ENCODE measurements around the gene IFI27L1. TPM values are rescaled to one million over a fixed set of nuclear protein-coding genes. Genes with fewer than 3 reads are reported as not detected.

The IFI27L1 gene
- total RNA-seq, 1 donor from 2014 or later: 9.4 TPM

DNA sequence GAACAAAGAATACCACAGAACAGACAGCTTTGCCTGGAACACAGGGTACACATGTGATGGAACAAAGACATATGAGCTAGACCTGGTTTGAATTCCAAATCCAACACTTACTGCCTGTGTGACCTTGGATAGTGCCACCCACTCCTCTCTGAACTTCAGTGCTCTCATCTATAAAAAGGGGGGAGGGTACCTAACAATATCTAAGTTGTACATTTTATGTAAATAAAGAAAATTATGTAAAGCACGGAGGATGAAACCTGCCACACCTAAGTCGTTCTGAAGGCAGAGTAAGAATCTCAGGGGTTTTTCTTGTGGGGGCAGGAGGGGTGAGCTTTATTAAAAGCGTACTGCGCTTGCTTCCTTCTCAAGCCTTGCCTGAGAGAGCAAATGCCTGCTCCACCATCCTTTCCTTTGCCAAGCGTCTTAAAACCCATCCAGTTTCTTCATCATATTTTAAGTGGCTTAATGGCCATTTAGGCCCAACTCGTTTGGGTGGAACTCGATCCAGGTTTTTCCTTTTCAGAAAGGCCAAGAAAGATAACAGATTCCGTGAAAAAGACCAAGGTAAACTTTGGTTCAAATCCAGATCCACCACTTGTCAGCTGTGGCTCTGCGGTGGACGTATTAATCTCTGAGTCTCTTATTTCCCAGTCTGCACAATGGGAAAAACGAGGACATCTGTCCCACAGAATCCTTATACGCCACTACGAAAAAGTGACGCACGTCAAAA lies 1.1 kb upstream of the IFI27L1 start:
- no peak for DNase-seq (ENCODE audit: low spot score)

DNA sequence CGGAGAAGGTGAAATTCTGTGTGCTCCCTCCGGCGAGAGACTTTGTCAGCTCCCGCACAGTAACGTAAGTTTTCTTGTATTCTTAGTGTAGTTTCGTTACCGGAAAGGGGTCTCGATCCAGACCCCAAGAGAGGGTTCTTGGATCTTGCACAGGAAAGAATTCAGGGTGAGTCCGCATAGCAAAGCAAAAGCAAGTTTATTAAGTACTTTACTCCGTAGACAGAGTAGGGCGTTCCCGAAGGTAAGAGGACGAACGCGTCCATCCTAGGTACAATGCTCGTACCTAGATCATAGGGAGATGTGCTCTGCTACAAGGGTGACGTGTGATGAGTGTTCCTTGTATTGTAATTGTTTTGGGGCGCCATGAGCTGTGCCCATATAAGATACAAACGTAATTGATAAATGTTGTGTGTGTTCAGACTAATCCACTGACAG lies 293 bp downstream of the IFI27L1 start:
- DNase-seq (ENCODE audit: low spot score): no peak

DNA sequence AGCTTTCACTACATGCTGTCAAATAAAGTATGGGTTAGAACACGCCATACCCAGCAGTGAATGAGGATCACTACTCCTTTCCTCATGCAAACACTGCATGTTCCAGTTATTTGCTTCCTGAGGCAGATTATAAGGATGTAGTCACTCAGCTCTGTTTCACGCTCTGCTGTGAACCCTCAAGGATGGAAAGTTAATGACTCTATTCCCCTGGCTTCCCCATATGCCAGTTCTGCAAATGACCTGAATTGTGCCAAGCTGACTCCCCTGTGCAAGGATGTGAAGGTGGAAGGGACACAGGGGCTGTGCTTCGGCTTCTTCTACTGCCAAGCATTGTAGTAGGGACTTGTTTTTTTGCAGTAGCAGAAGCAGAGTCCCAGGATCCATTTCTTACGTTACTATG lies 6.8 kb downstream of the IFI27L1 start:
- no peak for DNase-seq (ENCODE audit: low spot score)

DNA sequence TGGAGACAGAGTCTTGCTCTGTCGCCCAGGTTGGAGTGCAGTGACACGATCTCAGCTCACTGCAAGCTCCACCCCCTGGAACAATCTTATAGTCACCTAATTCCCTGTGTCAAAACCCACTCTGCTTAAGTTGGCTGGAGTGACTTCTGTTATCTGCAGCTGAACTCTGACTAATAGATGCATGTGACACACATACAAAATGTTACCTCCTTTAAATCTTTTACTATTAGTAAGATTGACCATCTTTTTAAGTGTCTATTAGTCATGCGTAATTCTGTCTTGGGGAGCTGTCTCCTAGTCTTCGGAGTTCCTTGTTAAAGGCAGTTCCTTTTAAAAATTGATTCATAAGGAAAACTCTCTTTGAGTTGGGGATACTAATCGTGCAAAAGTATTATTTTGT lies 7.4 kb downstream of the IFI27L1 start:
- DNase-seq (ENCODE audit: low spot score): no peak

DNA sequence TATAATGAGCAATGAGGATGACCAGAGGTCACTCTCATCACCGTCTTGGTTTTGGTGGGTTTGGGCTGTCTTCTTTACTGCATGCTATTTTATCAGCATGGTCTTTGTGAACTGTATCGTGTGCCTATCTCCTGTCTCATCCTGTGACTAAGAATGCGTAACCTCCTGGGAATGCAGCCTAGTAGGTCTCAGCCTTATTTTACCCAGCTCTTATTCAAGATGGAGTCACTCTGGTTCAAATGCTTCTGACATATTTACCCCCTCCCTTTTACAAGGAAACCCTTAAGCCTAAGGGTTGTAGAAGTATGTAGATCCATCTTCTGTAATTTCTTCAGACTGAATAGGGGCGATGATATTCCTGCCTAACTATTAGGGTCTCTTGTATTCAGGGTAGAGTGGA lies 8.4 kb downstream of the IFI27L1 start:
- DNase-seq (ENCODE audit: low spot score): no peak

DNA sequence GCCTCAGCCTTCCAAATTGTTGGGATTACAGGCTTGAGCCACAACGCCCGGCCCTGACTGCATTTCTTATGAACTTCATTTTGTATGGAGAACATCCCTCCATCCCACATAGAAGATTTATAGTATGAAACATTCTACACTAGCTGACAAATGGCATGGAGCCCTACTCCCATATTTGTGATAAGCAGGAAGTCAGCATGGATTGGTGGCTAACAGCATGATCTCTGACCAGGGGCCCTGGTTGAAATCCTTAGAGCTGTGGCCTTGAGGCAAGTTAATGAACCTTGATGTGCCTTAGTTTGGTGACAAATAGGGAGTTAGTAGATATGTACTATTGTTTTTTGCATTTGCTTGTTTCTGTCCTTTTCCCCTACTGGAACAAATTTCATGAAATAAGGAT lies 12.3 kb downstream of the IFI27L1 start:
- no peak for DNase-seq (ENCODE audit: low spot score)

DNA sequence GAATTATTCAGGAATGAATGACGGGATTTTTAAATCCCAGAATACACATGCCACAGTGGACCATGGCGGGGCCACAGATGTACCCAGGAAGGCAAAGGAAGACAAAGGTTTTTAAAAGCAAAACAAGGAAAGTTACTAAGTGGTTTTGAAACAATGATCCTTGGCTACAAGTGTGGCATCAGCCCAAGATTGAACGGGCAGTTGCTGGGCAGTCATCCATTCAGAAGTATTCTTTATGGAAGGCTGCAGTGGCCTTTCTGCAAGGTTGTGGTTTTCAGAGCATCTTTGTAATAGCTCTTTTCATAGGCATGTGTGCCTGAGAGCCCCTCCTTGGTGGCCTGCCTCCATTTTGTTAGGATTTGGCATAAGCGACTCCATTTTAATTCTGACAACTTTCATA lies 16.0 kb downstream of the IFI27L1 start:
- DNase-seq (ENCODE audit: low spot score): no peak

DNA sequence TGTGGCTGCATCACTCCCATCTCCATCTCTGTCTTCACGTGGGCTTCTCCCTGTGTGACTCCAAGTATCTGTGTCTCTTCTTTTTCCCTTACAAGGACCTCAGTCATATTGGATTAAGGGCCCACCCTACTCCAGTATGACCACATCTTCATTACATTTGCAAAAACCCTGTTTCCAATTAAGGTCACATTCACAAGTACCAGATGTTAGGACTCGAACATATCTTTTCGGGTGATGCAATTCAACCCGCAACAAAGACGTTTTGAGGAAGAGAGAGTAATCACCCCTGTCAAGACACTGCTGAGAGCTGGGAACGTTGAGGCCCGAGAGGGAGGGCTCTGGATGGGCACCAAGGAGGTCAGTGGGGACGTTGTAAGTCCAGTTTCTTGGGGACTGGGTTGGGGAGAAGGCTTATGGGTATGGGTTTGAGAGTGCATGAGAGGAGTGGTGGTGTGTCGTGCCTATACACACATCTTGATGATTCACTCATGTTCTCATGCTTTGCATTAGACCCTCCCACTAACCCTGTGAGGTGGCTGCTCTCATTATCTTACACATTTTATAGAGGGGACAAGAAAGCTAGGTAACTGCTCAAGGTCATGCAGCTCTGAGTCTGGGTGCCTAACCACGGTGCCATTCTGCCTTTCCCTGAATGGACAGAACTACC lies 17.3 kb downstream of the IFI27L1 start:
- no peak for DNase-seq (ENCODE audit: low spot score)

DNA sequence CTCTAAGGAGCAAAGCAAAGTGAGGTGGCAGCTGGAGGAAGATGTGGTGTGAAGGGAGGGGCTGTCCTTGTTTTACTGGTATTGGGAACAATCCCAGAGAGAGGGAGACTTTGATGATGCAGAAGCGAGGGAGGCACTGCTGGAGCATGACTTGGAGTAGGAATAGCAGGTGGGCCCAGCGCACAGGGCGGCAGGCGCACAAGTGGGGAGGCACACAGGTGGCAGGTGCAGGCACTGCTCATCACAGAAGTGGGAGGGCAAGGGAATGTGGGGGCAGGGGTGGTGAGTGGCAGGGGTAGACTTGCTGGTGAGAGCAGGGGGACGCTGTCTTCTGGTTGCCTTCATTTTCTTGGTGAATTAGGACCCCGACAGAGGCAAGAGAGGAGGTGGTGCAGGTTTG lies 17.9 kb downstream of the IFI27L1 start:
- no peak for DNase-seq (ENCODE audit: low spot score)

DNA sequence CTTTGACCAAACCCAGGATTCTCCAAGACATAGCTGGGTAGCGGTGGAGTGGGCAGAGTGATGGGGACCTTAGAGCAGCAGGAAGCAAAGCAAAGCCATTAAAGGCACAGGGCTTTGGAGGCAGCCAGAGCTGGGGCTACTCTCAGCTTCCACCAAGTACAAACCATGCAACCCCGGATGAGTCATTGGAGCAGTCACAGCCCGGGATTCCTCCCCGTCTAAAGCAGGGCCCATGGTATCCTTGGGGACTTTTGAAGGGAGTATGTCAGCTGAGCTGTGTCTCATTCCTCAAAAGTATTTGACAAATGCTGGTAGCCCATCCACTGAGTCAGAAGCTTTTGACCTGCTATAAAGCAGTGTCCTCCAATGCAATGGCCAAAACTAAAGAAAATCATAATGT lies 19.7 kb downstream of the IFI27L1 start:
- DNase-seq (ENCODE audit: low spot score): no peak

DNA sequence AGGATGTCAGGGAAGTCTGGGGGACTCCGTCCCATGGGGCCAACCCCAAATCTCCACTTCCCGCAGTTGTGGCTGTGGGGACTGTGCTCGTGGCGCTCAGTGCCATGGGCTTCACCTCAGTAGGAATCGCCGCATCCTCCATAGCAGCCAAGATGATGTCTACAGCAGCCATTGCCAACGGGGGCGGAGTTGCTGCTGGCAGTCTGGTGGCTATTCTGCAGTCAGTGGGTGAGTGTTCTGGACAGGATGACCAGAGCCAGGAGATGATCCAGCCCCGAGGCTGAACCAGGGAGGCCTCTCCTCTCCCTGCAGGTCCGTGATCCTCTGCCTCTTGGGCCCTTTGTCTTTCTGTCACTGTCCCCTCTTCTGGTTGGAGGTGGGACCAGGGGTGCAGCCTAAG lies 20.6 kb downstream of the IFI27L1 start:
- DNase-seq (ENCODE audit: low spot score): no peak

DNA sequence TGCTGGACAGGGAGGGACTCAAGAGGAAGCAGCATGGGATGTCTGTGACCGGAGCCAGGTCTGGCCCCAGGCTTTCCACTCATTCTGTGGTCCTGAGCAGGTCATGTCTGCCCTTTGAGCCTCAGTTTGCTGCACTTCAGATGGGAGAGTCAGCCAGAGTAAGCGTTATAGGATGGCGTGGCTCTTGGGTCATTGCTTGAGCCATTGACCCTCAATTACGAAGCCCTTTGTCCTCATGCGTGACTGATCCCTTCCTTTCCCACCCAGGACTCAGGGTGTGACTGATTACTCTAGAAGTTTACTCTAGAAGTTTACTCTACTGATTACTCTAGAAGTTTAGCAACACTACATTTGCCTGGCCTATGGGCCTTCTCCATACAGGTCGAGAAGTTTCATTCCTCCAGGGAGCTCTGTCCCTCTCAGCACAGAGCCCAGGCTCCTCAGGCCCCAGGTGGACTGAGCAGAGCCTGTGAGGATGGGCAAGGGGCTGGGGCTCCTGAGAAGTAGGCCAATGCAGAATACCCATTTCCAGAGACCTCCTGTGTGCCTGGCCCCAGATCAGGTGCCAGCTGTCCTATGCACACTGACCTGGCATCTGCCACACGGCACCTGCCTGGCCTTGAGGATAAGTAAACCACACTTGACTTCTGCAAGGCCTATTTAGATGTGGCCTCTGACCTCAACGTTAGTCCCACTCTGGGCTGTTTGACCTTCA lies 21.8 kb downstream of the IFI27L1 start:
- DNase-seq (ENCODE audit: low spot score): no peak

DNA sequence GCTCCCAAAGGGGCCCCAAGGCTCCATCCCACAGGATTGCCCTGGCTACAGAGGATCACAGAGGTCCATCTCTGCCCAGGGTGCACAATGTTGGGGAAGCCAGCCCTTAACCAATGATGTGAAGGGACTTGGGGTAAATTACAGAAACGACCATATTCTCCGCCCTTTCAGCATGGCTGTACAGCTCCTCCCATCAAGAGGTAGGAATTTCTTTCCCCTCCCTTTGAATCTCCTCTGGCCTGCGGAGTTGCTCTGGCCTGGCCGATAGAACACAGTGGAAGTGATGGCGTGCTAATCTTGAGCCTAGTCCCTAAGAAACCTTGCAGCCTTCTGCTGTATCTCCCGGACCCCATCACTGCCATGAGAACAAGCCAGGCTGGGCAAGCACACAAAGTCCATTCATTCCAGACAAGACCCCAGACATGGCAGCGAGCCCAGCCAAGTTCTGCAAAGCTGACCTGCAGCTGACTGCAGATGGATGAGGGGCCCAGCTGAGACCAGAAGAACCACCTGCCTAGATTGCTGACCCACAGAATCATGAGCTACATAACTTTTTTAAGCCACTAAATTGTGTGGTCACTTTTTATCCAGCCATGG lies 22.5 kb downstream of the IFI27L1 start:
- no peak for DNase-seq (ENCODE audit: low spot score)

DNA sequence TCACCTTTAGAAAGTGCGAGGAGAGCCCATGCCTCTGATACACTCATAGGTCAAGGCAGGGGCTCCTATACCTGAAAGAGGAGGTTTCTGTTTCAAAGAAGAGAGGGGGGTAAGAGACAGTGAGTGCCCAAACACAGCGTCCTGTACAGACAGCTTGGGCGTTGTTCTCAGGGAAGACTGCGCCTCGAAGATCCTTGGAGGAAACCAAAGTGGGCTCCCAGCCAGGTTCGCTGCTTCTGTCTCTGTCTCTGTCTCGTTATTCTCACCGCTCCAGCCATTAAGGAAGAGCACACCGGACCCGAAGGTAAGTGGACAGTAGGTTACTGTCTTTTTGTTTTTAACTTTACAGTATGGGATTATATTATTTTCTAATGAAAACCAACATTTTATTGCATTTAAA lies 23.6 kb downstream of the IFI27L1 start:
- no peak for DNase-seq (ENCODE audit: low spot score)

DNA sequence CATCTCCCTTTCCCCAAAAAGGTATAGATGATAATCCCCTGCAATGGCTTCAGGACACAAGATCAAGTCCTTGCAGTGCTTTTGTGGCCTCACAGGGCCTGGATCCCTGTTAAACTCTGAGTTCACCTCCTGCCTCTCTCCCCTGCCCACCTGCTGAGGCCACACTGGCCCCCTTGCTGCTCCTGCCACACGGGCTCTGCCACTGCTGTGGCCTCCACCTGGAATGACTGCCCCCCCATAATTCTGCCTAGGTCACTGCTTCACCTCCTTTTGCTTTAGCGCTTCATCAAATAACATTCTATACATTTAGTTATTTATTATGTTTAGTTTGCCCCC lies 28.8 kb downstream of the IFI27L1 start:
- DNase-seq (ENCODE audit: low spot score): no peak

DNA sequence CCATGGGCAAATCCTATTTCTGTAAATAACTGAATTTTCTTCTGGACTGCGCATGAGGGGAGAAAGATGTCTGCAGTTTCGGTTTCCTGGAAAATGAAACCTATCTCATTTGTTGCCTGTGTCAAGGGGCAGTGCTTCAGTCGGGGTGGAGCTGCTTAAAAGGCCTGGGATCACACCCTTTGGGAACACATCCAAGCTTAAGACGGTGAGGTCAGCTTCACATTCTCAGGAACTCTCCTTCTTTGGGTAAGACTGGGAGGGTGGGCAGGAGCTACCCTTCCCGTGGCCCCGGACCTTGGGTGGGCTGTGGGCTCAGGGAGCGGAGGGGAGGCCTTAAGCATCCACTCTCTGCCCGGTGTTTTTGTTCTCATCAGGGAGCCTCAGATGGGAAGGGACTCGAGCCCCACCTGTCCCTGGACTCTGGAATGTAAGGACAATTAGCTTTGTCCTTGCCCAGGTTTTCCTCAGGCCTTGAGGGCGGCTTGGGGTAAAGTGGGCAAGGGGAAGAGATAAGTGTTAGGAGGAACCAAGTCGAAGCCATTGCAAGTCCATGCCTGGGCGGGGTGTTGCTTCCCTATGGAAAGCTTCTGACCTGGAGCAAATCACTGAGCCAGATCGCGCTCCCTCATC lies 29.6 kb downstream of the IFI27L1 start, which contains the start of gene IFI27:
Gene IFI27, plus strand, starts transcription at position 185 of the 630 bp plus-strand sequence.
- DNase-seq (ENCODE audit: low spot score): peak; percentile 53

DNA sequence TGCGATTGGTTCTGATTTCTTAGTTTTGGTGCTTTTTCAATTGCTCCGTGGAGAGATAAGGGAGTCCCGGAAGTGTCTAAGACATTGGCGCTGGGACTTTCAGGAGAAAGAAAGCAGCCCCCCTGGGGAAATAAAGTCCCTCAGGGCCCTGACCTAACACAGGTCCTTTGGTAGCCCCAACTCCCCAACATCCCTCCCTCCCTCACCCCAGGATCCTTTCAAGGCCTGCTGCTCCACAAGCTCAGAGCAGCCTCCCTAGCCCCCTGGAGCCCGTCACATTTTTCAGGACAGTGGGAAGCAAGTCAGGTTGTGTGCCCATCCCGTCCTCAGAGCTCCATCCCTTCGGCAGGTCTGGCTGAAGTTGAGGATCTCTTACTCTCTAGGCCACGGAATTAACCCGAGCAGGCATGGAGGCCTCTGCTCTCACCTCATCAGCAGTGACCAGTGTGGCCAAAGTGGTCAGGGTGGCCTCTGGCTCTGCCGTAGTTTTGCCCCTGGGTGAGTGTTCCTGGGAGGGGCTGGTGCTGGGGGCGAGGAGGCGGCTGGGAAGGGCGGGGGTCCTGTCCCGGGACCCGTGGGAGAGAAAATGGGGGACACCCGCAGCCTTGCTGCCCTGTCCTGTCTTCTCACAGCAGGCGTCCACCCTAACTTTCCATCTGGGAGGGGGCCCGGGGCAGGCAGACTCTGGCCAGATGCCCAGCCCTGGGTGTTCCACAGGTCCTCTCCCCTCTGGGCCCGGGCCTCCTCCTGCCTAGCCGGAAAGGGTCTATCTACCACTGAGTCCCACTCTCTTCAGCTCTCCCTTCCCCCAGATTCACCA lies 30.4 kb downstream of the IFI27L1 start:
- DNase-seq (ENCODE audit: low spot score): no peak

DNA sequence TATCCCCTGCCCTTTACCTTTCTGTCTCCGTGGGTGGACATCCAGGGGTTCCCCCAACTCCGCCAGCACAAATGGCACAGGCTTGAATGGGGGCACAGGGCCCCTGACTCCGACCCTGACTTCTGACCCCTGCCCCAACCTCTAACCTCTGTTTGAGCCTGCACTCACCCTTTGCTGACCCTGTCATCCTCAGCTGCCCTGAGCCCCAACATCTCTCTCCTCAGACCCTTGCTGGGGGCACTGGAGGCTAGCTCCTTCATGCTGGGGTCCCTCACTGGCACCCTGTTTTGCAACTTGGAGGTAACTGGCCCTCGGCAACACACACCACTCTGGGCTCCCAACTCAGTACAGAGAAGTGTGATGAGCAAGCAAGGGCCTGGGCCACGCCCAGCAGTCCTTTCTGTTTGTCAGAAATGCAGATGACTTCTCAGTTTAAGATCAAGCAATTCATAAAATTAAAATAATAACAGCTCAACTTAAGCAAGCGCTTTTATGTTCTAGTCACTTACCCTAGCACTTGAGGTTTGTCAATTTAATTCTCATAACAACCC lies 31.5 kb downstream of the IFI27L1 start:
- DNase-seq (ENCODE audit: low spot score): peak; percentile 27

DNA sequence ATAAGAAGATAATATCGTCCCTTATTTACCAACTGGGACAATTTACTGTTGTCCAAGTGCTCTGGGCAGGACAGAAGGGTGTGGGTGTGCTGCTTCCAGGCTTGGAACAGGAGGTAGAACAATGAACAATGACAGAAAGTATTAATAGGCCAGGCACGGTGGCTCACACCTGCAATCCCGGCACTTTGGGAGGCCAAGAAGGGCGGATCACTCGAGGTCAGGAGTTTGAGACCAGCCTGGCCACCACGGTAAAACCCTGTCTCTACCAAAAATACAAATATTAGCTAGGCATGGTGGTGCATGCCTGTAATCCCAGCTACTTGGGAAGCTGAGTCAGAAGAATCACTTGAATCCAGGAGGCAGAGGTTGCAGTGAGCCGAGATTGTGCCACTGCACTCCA lies 32.0 kb downstream of the IFI27L1 start:
- DNase-seq (ENCODE audit: low spot score): no peak

DNA sequence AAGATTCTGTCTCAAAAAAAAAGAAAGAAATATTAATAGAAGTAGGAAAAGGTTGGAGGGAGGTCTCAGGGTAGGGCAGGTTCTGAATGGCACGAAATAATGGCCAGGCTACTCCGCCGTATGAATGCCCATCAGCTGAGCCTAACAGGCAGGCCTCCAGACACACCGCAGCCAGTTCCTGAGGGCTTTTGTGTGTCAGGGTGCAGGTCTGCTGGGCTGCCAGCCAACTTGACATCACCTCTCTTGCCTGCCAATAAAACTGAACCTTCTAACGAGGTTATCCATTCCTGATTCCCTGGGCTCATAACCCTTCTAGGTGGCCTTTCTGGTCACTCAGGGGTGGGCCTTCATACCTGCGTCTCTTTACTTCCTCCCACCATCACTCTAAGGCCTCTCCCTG lies 32.4 kb downstream of the IFI27L1 start:
- no peak for DNase-seq (ENCODE audit: low spot score)
